ENCODE results near the gene BMP2. TPM values are rescaled to one million over a fixed set of nuclear protein-coding genes. Genes with fewer than 3 reads are reported as not detected.

The BMP2 gene
- total RNA-seq, 2 donors from 2014 or later = 6.9 to 8.9 TPM

DNA sequence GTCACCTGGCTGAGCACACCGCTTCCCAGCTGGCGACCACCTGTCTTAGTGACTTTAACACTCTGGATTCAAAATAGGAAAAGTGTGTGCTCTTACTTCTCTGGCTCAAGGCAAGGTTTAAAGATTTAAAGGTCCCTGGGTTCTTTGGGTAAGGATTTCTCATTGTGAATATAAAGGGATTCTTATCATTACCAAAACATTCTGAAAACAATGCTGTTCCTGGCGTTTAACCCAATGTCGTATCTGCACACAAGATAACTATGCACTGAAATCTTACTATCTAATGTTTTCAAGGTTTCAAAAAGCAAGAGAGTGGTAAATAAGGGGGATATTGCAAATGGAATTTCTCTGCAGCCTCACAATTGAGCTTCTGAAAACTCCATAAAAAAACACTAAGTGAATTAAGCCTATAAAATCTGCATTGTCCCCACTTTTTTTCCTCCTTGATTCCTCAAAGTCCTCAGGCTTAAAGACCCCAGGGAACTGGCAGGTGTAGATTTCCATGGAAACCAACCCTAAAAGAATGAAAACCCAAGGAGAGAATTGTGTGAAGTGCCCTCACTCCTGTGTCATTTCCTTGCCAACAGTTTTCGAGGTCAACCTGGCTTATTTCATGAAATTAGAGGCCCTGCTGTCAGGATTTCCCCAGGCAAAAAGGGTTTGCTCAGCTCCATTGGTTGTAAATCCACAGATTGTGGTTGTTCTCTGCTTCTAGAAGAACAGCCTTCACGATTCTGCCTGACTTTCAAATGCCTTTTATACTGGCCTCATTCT, 44.0 kb downstream of the BMP2 start:
- Histone ChIP-seq H3K4me3 (no peak overlapping the region), H3K27ac (no peak overlapping the region), H3K9me3 (peaks cover 0 to 2% of the 10 kb centered on the region in 2 donors), H3K27me3 (peaks cover 0 to 3% of the 10 kb centered on the region in 2 donors), H3K4me1 (no peaks in the 10 kb centered on the region), H3K36me3 (no peaks in the 10 kb centered on the region)
- TF ChIP-seq, protein P1, sequence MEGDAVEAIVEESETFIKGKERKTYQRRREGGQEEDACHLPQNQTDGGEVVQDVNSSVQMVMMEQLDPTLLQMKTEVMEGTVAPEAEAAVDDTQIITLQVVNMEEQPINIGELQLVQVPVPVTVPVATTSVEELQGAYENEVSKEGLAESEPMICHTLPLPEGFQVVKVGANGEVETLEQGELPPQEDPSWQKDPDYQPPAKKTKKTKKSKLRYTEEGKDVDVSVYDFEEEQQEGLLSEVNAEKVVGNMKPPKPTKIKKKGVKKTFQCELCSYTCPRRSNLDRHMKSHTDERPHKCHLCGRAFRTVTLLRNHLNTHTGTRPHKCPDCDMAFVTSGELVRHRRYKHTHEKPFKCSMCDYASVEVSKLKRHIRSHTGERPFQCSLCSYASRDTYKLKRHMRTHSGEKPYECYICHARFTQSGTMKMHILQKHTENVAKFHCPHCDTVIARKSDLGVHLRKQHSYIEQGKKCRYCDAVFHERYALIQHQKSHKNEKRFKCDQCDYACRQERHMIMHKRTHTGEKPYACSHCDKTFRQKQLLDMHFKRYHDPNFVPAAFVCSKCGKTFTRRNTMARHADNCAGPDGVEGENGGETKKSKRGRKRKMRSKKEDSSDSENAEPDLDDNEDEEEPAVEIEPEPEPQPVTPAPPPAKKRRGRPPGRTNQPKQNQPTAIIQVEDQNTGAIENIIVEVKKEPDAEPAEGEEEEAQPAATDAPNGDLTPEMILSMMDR (IDR thresholded peaks at IDR 0.05) = no peak
- DNase-seq (ENCODE audit: low spot score) = no peak

DNA sequence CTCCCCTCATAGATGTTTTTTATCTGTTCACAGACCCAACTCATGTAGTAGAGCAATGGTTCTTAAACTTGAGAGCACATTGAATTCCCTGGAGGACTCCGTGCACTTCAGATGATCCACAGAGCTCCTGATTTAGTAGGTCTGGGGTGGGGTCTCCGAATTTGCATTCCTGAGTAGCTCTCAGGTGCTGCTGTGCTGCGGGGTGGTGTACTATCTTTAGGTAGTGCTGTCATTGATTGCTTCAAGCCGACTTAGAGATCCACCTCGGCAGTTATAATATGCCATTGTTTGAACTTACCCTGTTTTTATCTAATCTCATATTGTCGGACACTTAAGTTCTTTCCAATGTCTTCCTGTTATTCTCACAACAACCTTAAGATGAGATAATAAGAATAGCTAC, 45.0 kb downstream of the BMP2 start:
- DNase-seq (ENCODE audit: low spot score) = no peak
- Histone ChIP-seq H3K36me3 (no peaks in the 10 kb centered on the region), H3K4me3 (no peak overlapping the region), H3K27me3 (peaks cover 0 to 3% of the 10 kb centered on the region in 2 donors), H3K4me1 (no peaks in the 10 kb centered on the region), H3K27ac (no peak overlapping the region), H3K9me3 (no peaks in the 10 kb centered on the region)
- TF ChIP-seq, protein P1 (IDR thresholded peaks at IDR 0.05) = no peak

DNA sequence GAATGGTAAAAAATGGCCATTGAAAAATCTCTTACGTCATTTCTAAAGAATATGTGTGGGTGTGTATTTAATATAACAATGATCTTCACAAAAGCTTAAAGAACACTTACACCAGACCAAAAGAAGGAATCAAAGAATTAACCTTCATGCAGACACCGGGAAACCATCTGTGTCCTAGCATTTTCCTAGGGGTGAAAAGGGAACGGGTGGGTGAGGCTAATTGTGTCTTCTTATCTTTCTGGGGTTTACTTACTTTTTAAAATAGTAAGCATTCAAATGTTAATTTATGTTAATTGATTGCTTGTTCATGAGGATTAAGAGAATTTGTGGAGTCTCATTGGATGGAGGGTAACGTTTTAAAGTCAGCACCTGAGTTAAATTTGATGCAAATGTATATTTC, 47.5 kb downstream of the BMP2 start:
- Histone ChIP-seq H3K27me3 (peaks cover 0 to 3% of the 10 kb centered on the region in 2 donors), H3K4me1 (no peaks in the 10 kb centered on the region), H3K36me3 (no peaks in the 10 kb centered on the region), H3K9me3 (no peaks in the 10 kb centered on the region), H3K4me3 (no peak overlapping the region), H3K27ac (no peak overlapping the region)
- TF ChIP-seq, protein P1 (IDR thresholded peaks at IDR 0.05) = no peak
- DNase-seq (ENCODE audit: low spot score) = no peak

DNA sequence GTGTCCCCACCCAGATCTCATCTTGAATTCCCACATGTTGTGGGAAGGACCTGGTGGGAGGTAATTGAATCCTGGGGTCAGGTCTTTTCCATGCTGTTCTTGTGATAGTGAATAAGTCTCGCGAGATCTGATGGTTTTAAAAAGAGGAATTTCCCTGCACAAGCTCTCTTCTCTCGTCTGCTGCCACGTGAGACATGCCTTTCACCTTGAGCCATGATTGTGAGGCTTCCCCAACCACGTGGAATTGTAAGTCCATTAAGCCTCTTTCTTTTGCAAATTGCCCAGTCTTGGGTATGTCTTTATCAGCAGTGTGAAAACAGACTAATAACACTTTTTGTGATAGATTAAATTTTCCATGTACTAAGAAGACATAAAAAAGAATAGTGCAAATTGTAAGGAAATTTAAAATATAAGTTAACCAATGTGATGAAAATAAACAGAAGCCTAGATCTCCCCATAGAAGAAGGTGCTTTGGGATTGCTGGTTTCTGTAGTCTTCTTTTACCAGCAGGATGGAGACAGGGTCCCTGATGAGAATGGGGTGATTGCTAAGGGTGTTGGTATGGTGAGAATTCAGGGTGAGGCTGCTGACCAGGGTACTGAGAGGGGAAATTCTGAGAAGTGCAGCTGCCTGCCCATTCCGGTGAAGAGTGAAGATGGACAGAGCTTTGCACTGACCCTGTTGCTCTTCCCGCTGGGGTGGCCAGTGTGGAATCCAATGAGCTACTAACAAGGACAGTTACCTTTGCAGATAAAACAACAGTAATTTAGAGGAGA, 50.7 kb downstream of the BMP2 start:
- Histone ChIP-seq H3K36me3 (no peaks in the 10 kb centered on the region), H3K27me3 (no peaks in the 10 kb centered on the region), H3K9me3 (no peaks in the 10 kb centered on the region), H3K27ac (no peak overlapping the region), H3K4me1 (no peaks in the 10 kb centered on the region), H3K4me3 (no peak overlapping the region)
- TF ChIP-seq, protein P1 (IDR thresholded peaks at IDR 0.05) = no peak
- no peak for DNase-seq (ENCODE audit: low spot score)

DNA sequence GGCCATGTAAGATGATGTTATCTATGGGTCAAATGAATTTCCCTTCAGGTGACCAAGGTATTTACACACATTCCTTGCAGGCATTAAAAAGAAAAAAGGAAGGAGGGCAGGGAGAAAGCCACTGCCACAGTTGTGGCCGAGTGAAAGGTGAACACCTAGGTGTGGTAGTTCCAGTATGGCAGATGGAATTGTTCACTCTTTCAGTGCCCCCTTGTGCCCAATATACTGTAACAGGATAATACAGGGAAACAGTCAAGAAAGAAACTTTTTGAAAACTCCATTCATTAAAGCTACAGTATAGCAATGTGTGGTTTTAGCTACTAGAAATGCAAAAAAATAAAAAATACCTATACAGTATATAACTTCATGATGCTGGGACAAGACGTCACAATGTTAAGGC, 52.1 kb downstream of the BMP2 start:
- Histone ChIP-seq H3K4me3 (no peak overlapping the region), H3K9me3 (no peaks in the 10 kb centered on the region), H3K27me3 (no peaks in the 10 kb centered on the region), H3K4me1 (no peaks in the 10 kb centered on the region), H3K27ac (no peak overlapping the region), H3K36me3 (no peaks in the 10 kb centered on the region)
- TF ChIP-seq, protein P1 (IDR thresholded peaks at IDR 0.05) = peak in 1 of 2 donors; percentile 43
- DNase-seq (ENCODE audit: low spot score) = no peak
